Dermis microvascular lymphatic vessel endothelial cell (primary cell): ENCODE measurements around the gene SCLY. TPM values are rescaled to one million over a fixed set of nuclear protein-coding genes. Genes with fewer than 3 reads are reported as not detected.

Experiments
- DNase-seq, 2 donors: peaks; one replicate each; pipeline versions ENCODE4 v3.0.0 to v3.0.0-alpha.2; 2010; ENCODE audit warnings: low read depth in 2 of 2
- total RNA-seq: library from RNA; depleted of rRNA; stranded (reverse); fragments of >200 nt; gene quantifications from 2 replicates; pipeline ENCODE4 v1.2.1, GENCODE V29; 2014

Gene SCLY
- total RNA-seq, 1 donor from 2014 or later, result 16.0 TPM

DNA sequence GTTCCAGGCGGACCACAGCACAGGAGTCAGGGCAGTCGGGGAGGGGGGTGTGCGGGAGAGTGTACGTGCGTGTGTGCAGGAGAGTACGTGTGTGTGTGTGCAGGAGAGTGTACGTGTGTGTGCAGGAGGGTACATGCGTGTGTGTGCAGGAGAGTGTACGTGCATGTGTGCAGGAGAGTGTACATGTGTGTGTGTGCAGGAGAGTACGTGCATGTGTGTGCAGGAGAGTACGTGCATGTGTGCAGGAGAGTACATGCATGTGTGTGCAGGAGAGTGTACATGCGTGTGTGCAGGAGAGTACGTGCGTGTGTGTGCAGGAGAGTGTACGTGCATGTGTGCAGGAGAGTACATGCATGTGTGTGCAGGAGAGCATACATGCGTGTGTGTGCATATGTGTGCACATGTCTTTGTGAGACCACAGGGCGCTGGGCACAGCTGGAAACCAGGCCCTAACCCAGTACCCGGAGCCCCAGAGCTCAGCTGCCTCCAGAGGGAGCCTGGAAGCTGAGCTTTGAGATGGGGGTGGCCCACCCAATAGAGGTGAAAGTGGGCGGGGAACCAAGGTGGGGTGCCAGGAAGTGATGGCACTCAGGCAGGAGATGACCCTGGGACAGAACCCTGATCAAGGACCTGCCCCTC lies 63.8 kb downstream of the SCLY start:
- DNase-seq, result no peak

DNA sequence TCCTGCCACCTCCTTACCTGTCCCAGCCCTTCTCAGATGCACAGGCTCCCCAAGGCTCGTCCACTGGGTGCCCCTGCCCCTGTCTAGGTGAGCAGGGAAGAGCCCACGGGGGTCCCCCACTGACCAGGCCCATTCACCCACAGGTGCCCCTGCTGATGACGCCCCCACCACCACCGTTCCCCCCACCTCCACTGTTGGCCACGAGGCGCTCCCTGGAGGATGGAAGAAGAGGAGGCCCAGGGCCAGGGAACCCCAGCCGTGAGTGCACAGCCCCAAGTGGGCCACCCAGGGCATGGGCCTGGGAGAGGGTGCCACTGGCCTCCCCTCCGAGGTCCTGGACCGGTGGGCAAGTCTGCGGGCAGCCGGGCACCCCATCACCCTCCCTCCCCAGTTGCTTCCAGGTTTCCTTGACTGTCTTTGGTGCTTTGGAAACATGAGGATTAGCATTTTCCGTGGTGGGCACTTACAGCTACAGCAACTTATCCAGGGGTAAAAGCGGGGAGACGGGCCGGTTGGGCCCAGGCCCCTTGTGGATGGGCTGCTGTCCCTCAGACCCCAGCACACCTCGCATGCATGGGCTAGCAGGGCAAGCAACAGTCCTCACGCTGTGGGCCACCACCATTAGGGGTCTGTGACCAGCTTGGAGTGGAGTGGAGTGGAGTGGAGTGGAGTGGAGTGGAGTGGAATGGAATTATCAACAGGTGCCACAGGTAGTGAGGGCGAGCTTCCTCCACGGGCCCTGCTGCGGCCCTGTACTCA lies 64.5 kb downstream of the SCLY start:
- no peak for DNase-seq

- DNase-seq, result no peak
These were observed 65.5 kb downstream of the SCLY start for GRCh38 chr2:238126338-238126737.

- no peak for DNase-seq
These were observed 66.0 kb downstream of the SCLY start for GRCh38 chr2:238126775-238127164.

GRCh38 chr2:238127165-238128060 lies 66.6 kb downstream of the SCLY start:
- no peak for DNase-seq

- DNase-seq, result no peak
These were observed 67.2 kb downstream of the SCLY start for GRCh38 chr2:238128061-238128440.

DNA sequence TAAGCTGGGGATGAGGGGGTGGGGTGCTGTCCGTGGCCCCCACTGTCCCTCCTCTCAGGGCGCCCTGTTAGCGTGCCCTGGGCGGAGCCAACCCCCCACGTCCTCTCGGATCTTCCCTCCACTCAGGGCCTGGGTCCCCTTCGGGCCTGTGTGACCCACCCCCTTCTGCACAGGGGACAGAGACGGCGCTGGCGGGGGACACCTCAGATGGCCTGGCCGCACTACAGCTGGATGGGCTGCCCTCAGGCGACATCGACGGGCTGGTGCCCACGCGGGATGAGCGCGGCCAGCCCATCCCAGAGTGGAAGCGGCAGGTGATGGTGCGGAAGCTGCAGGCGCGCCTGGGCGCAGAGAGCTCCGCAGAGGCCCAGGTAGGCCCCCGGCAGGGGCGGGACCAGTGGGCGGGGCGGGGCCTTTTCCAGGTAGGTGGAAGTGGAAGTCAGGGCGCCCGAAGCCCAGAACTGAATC lies 67.8 kb downstream of the SCLY start:
- no peak for DNase-seq

- DNase-seq, result no peak
These were observed 68.6 kb downstream of the SCLY start for GRCh38 chr2:238129166-238130010.

DNA sequence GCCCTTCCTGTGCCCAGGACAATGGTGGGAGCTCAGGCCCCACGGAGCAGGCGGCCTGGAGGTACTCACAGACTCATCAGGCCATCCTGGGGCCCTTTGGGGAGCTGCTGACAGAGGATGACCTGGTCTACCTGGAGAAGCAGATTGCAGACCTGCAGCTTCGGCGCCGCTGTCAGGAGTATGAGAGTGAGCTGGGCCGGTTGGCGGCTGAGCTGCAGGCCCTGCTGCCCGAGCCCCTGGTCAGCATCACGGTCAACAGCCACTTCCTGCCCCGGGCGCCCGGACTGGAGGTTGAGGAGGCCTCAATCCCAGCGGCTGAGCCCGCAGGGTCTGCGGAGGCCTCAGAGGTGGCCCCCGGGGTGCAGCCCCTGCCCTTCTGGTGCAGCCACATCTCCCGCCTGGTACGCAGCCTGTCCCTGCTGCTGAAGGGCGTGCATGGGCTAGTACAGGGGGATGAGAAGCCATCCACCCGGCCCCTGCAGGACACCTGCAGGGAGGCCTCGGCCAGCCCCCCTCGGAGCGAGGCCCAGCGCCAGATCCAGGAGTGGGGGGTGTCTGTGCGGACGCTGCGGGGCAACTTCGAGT lies 69.4 kb downstream of the SCLY start:
- no peak for DNase-seq

- no peak for DNase-seq
These were observed 70.2 kb downstream of the SCLY start for GRCh38 chr2:238130696-238131628.

GRCh38 chr2:238131761-238132462 lies 71.1 kb downstream of the SCLY start:
- DNase-seq, result no peak

DNA sequence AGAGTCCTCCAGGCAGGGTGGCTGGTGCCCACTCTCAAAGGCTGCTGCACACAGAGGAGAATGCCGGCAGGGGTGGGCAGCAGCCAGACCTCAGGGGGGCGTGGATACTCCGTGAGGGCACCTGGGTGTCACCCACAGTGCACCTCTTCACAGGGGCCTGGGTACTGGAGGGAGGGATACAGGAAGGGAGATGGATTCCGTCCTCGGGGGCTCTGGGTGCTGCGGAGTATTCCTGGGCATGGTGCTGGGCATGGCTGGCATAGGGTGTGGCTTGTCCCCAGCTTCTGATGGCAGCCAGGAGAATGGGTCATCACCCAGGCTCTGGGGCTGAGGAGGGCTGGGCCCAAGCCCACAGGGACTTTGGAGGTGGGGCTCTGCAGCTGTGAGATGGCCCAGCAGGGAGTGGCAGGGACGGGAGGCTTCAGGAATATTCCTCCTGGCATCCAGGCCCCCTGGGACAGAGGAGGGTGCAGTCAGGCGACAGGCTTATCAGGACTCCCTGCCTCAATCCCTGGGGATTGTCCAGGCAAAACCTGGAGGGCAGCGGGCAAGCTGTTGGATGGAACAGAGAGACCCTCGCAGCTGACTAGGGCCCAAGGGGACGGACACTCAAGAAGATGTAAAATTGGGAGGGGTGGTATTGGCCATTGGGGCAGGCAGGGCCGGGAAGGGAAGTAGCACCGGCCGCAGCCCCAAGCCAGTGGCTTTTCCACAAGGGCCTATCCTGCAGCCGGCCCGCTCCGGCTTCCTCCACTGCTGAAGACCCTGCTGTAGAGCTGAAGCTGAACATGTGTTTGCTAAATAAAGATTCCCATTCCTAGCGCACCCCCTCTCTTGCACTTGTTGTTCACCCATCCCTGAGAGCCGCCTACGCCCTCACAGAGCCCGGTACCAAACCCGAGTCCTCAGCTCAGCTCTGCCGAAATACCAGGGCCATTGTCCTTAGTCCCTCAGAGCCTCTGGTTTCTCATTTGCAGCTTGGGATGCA lies 72.0 kb downstream of the SCLY start:
- DNase-seq, result no peak

- DNase-seq, result no peak
These were observed 72.9 kb downstream of the SCLY start for GRCh38 chr2:238133499-238134392.

DNA sequence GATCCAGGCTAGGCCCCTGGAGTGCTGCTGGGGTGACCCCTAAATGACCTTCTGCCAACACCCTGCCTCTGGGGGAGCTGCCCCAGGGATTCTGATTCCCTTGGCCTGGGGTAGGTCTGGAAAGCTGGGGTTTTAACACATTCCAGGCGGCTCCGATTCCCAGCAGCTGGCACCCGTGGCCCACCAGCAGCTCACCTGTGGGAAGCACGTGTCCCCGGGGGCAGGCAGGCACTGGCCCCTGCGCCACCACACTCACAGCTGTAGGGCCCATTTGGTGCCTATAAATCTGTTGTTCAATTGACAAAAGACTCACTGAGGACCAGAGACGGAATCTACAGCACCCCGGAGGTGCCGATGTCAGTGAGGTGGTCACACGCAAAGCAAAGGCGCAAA lies 73.6 kb downstream of the SCLY start:
- no peak for DNase-seq

DNA sequence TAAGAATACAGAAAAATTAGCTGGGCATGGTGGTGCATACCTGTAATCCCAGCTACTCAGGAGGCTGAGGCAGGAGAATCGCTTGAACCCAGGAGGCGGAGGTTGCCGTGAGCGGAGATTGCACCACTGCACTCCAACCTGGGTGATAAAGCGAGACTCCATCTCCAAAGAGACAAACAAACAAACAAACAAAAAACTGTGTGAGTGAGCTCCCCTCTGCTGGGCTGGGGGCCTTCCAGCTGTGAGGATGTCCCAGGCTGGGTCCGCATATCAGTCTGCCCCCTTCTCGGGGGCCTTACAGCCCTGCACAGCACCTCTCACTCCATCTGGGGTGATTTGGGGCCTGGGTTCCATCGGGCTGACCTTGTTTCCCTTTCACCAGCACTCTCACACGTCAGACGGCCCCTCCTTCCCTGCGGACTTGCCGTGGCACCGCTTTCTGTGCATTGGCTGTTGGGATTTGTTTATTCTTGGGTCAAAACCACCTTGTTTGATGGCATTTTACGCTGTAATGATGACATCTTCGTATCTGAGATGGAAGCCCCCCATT lies 74.9 kb downstream of the SCLY start:
- no peak for DNase-seq

DNA sequence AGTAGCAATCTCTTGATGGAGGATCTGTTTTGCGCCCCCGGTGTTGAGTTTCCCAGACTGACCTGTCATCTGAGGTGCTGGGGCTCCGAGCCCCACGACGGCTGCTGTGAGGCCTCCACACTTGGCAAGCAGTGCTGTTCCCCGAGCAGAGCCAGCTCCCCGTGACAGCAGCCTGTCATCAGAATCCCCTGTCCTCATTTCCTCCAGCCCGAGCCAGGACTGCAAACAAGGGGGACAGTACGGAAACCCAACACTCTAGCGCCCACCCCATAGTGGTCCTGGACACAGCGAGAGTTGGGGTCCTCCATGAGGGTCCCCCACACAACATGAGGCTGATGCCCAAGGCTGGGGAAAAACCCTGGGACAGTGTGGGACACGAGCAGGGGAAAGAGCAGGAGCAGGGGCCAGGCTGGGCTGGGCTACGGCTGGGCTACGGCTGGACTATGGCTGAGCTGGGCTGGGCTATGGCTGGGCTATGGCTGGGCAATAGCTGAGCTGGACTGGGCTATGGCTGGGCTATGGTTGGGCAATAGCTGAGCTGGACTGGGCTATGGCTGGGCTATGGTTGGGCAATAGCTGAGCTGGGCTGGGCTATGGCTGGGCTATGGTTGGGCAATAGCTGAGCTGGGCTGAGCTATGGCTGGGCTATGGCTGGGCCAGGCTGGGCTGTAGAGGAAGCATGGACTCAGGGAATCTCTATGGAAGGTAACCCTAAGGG lies 76.2 kb downstream of the SCLY start:
- peak; percentile 19 to 56 for DNase-seq
